Urothelium cell line (cell line): ENCODE results near the gene DBX1.
"Not testable (repeated sequence)": the region's sequence is repeated elsewhere in the genome, so short reads cannot be mapped to it uniquely, and the experiment has no call there.

Source experiments
- DNase-seq: peaks from one replicate; pipeline ENCODE4 v3.0.0; 2011; ENCODE audit warnings: low spot score, mixed read lengths
- FAIRE-seq: peaks from 2 replicates; lab custom pipeline; 2011; peaks lifted over from hg19 to GRCh38; lab: Jason Lieb, UNC

The DBX1 gene

DNA sequence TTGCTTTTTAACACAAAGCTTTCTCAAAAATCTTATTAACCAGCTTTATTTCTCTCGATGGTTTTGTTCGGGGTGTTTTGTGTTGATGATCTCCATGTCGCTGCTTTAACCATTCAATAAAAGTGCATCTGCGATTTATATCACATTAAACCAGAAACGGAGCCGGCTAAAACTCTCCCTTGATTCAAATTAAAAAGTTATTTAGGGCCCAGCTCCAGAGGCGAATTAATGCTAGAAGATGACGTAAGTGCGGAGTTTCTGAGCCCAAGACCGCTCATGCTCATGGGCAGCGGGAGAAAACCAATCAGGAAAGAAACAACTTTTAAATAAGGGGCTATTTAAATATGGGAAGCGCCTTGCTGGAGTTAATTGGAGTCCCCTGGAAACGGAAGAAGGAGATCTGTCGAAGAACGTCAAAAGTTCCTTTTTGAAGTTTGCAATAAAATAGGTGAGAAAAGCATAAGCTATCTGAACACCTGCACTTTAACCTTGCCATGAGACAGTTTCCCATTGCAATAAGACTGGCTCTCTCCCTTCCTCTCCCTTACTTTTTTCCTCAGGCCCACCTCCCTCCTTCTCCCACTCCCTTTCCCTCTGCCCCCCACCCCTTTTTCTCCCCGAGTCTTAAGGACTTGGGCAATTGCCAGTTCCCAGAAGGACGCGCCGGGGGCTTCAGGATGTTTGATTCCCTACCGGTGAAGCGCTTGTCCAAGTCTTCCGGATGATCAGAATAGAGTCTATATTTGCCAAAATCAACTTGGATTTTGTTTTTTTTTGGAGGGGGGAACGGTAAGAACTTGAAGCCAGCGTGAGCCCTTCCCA, 1.9 kb upstream of the DBX1 start:
- FAIRE-seq (no peak), DNase-seq (no peak)

GRCh38 chr11:20161230-20161918, 1.1 kb upstream of the DBX1 start:
- DNase-seq (no peak), FAIRE-seq (no peak)

DNA sequence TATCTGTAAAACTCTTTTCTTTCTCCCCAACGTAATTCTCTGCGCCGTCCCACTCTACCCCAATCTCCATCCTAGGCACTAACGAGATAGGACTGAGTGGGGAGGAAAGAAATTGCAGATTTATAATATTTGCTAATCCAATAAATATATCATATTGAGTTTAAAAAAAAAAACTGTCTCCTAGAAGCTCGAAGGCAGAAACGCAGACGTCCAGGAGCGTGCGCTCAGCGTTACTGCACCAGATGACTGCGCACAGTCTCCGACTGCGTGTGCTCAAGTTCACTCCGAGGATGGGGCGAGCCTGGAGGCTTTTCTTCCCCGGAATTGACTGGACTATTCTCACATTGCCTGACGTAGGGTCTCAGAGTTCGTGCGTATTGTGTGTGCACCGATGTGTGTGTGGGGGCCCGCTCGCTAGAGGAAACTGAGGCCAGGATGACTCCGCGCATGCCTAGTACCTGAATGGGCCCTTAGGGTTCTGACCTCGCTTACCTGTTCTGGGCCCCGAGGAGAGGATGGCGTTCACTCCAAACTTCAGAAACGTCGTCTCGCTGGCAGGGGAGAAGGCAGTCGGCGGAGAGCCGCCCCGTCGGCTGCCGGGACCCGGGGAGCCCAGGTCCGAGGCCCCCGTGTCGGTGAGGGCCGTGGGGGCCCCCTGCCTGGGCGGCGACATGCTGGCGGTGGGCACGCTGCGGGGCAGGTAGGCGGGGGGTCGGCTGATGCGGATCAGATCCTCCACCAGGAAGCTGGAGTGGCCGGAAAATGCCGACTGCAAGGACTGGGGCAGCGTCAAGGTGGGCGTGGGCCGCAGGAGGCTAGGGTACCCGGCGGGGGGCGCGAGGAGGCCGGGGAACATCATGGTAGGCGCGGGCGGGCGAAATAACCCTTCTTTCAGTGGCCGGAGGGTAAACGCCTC, 551 bp downstream of the DBX1 start:
- FAIRE-seq = no peak

GRCh38 chr11:20158597-20159257, 1.5 kb downstream of the DBX1 start:
- DNase-seq (peak; percentile 82), FAIRE-seq (no peak)

More for the DNA sequence above, 551 bp downstream of the DBX1 start:
- DNase-seq = no peak

GRCh38 chr11:20157728-20158127, 2.5 kb downstream of the DBX1 start:
- FAIRE-seq = no peak
- DNase-seq = no peak

DNA sequence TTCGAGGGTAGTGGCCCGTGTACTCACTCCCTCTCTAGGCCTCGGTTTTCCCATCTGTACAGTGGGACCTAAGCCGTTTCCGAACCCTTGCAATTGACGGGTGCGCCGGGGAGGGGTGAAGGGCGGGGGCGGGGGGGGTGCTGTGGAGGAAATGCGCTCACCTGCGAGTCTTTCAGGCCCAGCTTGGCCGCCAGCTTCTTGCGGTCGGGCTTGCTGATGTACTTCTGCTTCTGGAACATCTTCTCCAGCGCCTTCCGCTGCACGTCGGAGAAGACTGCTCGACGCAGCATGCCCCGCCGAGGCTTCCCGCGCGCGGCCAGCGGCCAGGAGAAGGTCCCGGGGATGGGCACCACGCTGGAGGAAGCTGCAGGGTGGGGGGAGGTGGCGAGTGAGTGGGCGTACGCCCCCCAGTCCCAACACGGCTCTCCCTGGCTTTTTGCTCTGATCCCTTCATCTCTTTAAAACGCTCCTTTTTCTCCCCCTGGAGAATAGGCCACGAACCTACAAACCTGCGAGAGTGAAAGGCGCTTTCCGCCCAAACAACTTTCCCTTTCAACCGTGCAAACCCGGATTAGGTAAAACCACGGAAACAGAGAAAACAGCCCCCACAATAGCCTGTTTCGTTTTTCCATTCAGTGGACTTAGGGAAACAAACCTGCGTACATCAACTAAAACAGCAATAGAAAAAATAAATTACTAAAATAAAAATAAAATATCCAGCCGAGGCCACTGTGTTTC, 3.2 kb downstream of the DBX1 start:
- FAIRE-seq = no peak
- DNase-seq = no peak

GRCh38 chr11:20156280-20156875, 3.9 kb downstream of the DBX1 start:
- FAIRE-seq (no peak), DNase-seq (no peak)

DNA sequence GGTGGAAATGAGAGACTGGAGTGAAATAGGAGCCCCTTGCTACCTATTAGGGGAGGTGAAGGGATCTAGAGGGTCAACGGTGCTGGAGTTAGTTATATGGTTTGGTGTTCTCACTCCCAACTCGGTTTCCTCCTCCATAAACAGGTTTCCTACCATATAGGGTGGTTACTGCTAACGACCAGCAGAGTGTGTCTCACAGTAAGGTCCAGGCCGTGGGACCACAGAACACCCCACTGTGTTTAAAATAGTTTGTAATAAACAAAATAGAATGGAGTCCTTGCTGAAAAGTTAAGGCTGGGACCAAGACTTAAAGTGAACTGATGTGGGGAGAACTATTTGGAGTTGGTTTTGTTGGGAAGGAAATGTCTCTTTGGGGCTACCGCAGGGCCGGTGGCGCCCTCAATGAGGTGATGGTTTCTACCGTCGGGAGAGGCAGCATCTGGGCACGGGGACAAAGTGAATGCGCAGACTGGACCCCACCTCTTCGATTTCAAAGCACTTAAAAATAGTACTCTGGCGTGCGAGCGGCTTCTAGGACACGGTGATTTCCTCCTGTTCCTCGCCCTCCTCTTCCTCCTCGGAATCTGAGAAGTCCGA, 4.5 kb downstream of the DBX1 start:
- FAIRE-seq = no peak

DNA sequence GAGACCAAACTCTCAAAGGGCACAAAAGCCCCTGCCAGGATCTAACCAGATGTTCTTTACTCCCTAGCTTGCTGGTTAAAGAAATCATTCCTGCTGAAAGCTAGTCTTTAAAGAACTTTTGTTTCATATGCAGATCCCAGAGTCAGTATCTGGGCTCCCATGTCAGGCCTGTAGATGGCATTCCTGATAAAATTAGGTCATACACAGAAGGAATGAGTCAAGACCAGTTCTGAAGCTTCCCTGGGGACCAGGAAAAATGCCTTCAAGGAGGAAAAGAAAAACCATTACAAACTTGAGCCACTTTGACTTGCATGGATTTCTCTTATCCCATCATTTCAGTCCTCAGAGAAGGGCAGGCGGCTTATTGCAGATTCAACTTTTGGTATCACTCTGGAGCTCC, 5.9 kb downstream of the DBX1 start:
- DNase-seq (no peak), FAIRE-seq (no peak)

More for the DNA sequence above, 4.5 kb downstream of the DBX1 start:
- DNase-seq = no peak

DNA sequence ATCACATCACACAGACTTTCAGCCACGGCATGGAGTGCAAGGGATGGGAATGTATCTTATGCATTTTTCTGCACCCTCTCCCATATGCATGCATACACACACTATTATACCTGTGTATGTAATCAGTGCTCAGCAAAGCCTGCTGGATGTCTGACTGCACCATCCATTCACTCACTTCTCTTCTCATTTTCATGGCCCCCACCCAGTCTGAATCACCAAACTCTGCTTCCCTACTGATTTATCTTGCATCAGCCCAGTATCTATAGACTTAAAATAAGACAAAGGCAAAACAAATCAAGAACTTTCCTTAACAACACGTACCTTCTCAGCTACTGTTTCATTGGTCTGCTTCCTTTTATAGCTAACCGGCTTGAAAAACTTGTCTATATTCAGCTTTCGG, 21.6 kb downstream of the DBX1 start:
- FAIRE-seq (no peak), DNase-seq (no peak)

DNA sequence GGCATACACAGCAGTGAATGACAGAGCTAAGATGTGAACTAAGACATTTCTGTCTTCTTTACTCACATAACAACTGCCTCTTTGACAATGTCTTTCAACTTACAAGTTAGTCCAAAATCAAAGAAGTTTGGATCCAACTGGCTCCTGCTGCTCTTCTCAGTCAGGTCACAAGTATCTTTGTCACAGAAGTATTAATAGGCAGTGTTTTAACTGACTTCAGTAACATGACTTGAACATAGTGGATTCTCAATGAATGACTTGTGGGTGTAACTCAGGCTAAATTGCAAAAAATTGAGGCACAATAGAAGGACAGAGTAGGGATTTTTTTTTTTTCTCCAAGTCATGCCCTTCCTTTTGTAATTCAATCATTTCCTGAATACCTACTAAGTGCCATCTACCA, 22.6 kb downstream of the DBX1 start:
- DNase-seq (no peak), FAIRE-seq (no peak)

GRCh38 chr11:20134991-20135736, 25.1 kb downstream of the DBX1 start:
- FAIRE-seq = no peak
- no peak for DNase-seq

DNA sequence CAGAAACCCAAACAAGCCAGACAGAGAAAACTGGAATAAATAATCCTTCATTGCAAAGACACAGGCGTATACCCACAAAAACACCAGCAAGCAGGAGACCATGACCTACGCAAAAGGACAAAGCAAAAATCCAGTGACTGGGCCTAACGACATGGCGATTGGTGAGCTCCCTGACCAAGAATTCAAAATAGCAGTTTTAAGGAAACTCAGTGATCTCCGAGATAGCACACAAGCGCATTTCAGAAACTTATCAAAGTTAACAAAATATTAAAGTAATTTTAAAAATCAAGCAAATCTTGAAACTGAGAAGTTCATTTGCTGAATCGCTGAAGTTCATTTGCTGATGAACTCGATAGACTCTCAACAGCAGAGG, 27.6 kb downstream of the DBX1 start:
- no peak for FAIRE-seq
- DNase-seq = no peak

DNA sequence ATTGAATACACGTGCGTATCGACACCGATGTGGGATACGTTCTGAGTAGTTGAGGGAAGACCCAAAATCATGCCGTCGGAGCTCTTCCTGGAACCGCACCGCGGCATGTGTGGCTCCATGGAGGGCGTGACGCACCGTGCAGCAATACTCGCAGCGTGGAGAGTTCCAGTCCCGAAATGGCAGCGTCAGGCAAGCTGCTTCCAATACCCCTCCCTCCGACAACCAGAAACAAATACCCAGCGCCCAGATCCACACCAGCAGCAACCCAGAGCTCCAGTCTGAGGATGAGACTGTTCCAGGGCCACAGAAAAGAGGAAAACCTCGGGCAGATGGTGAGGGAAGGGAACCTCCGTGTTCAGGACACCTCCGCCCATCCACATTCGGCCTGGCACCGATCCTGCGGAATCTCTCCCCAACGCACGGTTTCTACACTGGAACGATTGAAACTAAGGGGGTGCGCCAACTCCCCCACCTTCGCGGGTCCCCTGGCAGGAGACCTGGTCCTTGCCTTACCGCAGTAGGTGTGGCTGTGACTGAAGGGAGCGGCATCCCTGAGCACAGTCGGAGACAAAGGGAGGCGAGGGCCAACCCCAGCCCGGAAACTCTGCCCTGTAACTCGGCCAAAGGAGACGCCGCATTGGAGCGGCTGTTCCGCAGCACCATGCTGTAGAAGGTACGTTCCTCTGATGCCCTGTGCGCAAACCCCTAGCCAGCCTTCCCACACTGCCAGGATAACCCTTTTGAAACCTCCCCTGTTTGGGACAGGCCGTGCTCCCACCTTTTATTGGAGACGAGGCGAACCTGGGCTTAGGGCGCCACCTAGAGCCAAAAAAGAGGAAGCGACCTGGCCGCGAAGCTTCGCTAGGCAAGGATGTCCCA, 28.2 kb downstream of the DBX1 start:
- FAIRE-seq = no peak
- peak; percentile 74 for DNase-seq

GRCh38 chr11:20129665-20130064, 30.6 kb downstream of the DBX1 start:
- DNase-seq = no peak
- no peak for FAIRE-seq

DNA sequence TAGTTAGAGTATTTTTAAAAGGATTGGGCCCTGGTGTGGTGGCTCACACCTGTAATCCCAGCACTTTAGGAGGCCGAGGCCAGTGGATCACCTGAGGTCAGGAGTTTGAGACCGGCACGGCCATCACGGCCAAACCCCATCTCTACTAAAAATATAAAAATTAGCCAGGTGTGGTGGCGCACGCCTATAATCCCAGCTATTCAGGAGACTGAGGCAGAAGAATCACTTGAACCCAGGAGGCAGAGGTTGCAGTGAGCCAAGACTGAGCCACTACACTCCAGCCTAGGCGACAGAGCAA, 31.8 kb downstream of the DBX1 start:
- DNase-seq, FAIRE-seq: not testable (repeated sequence)

DNA sequence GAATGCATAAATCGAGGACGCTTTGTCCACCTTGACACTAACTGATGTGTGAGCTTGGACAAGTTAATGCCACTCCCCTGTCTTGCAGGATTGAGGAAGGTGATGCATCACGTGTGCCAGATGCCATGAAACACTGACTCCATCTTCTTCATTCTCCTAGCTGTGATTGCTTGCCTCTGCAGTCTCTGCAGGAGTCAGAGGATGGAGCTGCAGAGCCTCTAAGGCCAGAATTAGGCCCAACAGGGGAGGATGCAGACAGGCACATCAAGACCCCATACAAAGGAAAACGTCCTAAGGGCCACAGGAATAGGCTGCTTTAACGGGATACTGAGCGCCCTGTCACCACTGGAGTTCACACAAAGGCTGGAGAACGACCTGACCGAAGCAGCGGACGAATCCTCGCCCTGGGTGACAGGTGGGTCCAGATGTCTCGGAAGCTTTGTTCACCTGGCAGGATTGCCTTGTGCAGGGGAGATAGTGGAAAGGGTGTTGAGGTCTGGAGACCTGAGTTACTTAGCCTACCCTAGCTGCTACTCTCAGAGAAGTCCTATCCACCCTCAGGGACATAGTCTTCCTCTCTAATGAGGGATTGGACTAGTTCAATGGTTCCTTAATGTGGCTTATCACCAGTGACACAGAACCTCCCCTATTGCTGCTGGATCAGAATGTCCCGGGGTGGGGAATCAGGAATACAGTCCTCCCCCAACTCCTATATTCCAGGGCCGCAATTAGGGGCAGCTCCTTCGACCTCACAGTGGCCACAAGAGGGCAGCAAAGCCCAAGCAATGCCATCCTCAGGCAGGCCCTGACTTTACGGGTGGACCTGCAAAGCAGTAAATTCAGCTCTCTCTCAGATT, 32.4 kb downstream of the DBX1 start:
- peak; percentile 72 for DNase-seq
- FAIRE-seq = no peak
